ENCODE results near the gene TBP.

The TBP gene

DNA sequence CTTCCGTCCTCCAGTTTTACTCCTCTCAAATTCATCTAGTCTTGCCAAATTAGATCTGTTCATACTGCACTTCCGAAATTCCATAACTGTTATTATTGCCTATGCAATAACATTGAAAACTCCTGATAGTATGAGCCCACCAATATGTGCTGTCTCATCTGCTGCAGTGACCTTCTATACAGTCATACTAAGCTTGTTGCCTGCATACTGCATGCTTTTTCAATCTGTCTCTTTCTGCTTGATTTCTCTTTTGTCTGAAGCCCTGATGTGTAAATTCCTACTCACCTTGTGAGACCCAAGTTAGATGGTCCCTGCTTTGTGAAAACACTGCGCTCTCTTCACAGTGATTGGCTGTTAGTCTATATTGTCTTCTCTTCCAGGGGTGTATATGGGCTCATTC is 1.1 kb downstream of the TBP start:
- H3K27ac ChIP-seq = no peak overlapping the region
- H3K9me3 ChIP-seq = no peaks in the 10 kb centered on the region
- no peaks in the 10 kb centered on the region for H3K27me3 ChIP-seq
- H3K4me3 ChIP-seq (ENCODE audit: low read depth in 1 of 2, low read length in 1 of 2) = peak overlapping the region in 1 of 2 experiments; percentile 87
- peaks cover 22% of the 10 kb centered on the region for H3K36me3 ChIP-seq
- H3K4me1 ChIP-seq (ENCODE audit: control insufficient read depth in 1 of 2, insufficient read depth in 1 of 2, low read depth in 1 of 2, low read length in 1 of 2) = peaks cover 27 to 30% of the 10 kb centered on the region in 2 experiments
- TF ChIP-seq, protein P1, sequence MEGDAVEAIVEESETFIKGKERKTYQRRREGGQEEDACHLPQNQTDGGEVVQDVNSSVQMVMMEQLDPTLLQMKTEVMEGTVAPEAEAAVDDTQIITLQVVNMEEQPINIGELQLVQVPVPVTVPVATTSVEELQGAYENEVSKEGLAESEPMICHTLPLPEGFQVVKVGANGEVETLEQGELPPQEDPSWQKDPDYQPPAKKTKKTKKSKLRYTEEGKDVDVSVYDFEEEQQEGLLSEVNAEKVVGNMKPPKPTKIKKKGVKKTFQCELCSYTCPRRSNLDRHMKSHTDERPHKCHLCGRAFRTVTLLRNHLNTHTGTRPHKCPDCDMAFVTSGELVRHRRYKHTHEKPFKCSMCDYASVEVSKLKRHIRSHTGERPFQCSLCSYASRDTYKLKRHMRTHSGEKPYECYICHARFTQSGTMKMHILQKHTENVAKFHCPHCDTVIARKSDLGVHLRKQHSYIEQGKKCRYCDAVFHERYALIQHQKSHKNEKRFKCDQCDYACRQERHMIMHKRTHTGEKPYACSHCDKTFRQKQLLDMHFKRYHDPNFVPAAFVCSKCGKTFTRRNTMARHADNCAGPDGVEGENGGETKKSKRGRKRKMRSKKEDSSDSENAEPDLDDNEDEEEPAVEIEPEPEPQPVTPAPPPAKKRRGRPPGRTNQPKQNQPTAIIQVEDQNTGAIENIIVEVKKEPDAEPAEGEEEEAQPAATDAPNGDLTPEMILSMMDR (IDR thresholded peaks at IDR 0.05) = no peak

DNA sequence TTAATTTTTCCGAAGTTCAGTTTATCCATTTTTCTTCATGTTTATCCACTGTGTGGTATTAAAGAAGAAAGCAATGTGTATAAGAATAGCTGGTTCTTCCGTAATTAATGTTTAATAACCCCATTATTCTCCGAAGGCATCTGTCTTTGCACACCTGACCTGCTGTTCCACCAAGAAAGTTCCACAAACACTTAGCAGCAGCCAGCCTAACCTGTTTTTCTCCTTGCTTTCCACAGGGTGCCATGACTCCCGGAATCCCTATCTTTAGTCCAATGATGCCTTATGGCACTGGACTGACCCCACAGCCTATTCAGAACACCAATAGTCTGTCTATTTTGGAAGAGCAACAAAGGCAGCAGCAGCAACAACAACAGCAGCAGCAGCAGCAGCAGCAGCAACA is 7.4 kb downstream of the TBP start:
- Histone ChIP-seq H3K9me3 (no peaks in the 10 kb centered on the region), H3K27me3 (no peaks in the 10 kb centered on the region), H3K36me3 (peaks cover 69% of the 10 kb centered on the region), H3K27ac (no peak overlapping the region), H3K4me1 (ENCODE audit: control insufficient read depth in 1 of 2, insufficient read depth in 1 of 2, low read depth in 1 of 2, low read length in 1 of 2) (no peaks in the 10 kb centered on the region), H3K4me3 (ENCODE audit: low read depth in 1 of 2, low read length in 1 of 2) (no peak overlapping the region)
- TF ChIP-seq, protein P1 (IDR thresholded peaks at IDR 0.05) = no peak

DNA sequence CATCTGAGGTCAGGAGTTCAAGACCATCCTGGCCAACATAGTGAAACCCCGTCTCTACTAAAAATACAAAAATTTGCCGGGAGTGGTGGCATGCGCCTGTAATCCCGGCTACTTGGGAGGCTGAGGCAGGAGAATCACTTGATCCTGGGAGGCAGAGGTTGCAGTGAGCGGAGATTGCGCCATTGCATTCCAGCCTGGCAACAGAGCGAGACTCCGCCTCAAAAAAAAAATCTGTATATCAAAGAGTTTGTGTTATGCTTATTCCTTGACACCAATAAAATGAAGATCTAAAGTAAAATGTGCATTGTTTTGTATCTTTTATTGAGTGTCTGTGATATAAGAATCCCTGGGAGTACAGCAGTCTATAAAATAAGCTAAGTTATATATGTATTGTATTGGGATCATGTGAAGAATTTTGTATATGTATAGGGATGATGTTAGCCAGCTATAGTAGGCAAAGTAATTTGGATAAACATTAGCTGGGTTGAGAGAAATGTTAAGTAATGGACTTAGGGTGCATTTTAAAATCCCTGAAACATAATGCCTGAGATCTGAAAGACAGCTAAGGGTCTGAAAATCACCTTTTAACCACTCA is 10.9 kb downstream of the TBP start:
- no peaks in the 10 kb centered on the region for H3K9me3 ChIP-seq
- peaks cover 79% of the 10 kb centered on the region for H3K36me3 ChIP-seq
- TF ChIP-seq, protein P1 (IDR thresholded peaks at IDR 0.05) = no peak
- H3K4me1 ChIP-seq (ENCODE audit: control insufficient read depth in 1 of 2, insufficient read depth in 1 of 2, low read depth in 1 of 2, low read length in 1 of 2) = no peaks in the 10 kb centered on the region
- H3K4me3 ChIP-seq (ENCODE audit: low read depth in 1 of 2, low read length in 1 of 2) = no peak overlapping the region
- H3K27ac ChIP-seq = no peak overlapping the region
- H3K27me3 ChIP-seq = no peaks in the 10 kb centered on the region

DNA sequence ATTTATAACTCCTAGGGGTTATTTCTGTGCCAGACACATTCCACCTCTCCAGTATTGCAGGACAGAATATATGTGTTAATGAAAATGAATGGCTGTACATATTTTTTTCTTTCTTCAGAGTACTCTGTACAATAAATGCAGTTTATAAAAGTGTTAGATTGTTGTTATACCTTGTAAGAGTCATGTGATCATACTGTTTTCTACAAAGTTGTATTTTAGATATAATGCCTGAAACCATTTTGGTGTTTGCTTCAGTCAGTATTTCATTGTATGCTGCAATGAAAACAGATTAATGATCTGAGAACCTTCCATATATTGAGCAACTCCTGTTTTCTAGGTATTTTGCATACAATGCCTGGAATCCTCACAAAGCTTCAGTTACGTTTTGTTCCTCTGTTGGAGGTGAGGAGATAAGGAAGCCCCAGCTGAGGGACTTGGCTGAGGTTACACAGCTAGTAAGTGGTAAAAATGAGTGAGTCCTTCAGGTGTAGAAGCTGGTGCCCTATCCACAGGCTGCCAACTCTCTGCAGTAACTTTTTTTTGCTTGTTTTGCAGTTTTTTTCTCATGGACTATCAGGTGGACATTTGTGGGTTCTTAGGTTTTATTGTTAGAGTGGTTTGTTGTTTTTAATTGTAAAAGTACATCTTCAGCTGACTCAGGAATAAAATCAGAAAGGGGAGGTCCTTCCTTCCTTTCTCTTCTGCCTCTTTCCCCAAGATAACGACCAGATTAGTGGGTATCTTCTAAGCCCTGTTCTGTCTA is 18.7 kb downstream of the TBP start:
- H3K4me1 ChIP-seq (ENCODE audit: control insufficient read depth in 1 of 2, insufficient read depth in 1 of 2, low read depth in 1 of 2, low read length in 1 of 2) = no peaks in the 10 kb centered on the region
- H3K9me3 ChIP-seq = no peaks in the 10 kb centered on the region
- H3K4me3 ChIP-seq (ENCODE audit: low read depth in 1 of 2, low read length in 1 of 2) = no peak overlapping the region
- no peak overlapping the region for H3K27ac ChIP-seq
- no peaks in the 10 kb centered on the region for H3K27me3 ChIP-seq
- peaks cover 85% of the 10 kb centered on the region for H3K36me3 ChIP-seq
- TF ChIP-seq, protein P1 (IDR thresholded peaks at IDR 0.05) = no peak

DNA sequence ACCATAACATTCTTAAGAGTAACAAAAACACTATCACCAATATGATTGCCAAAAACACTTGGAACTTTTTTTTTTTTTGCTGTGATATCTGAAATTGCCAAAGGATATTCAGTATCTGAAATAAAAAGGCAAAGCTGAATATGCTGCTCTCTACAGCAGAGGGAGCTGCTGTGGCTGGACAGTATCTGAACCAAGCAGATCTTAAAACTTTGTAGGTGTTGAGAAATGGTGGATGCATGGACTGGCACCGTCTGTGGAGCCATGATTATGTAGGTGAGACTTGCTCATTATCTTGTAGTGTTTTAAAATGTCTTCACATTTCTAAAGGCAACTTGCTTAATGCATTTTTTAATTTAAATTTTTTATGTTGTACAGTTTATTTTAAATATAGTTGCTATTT is 21.1 kb downstream of the TBP start:
- Histone ChIP-seq H3K4me3 (ENCODE audit: low read depth in 1 of 2, low read length in 1 of 2) (no peak overlapping the region), H3K4me1 (ENCODE audit: control insufficient read depth in 1 of 2, insufficient read depth in 1 of 2, low read depth in 1 of 2, low read length in 1 of 2) (no peaks in the 10 kb centered on the region), H3K9me3 (no peaks in the 10 kb centered on the region), H3K27ac (no peak overlapping the region), H3K36me3 (peaks cover 89% of the 10 kb centered on the region), H3K27me3 (no peaks in the 10 kb centered on the region)
- TF ChIP-seq, protein P1 (IDR thresholded peaks at IDR 0.05) = no peak

Measured in neutrophil (primary cell).